Heart left ventricle (tissue), 16 donors: Measurements from ENCODE around the gene UGT1A9. TPM values are rescaled to one million over a fixed set of nuclear protein-coding genes. Genes with fewer than 3 reads are reported as not detected.

ENCODE experiments used
- ATAC-seq, 4 donors: fragments of 200-7000 bp; cut with Tn5 transposase; one replicate each; pipeline ENCODE4 v1.9.1; 2020 to 2022; ENCODE audit warnings: moderate library complexity in 4 of 4, mild to moderate bottlenecking in 3 of 4, moderate number of reproducible peaks in 1 of 4
- DNase-seq, 5 donors: peaks; one replicate each; pipeline ENCODE4 v3.0.0-alpha.2; 2020
- H3K27ac ChIP-seq, 12 donors: fragments of 200-600 bp; sonication (generic) in 4 of 12; one replicate each; pipeline versions ENCODE4 v1.5.0 to v1.8.0; 2016 to 2022; ENCODE audit warnings: mild to moderate bottlenecking in 2 of 12
- H3K27me3 ChIP-seq, 9 donors: fragments of 200-600 bp; sonication (generic) in 2 of 9; one replicate each; pipeline versions ENCODE4 v1.5.1 to v1.8.0; 2016 to 2022; ENCODE audit warnings: mild to moderate bottlenecking in 3 of 9
- H3K36me3 ChIP-seq, 9 donors: fragments of 200-600 bp; sonication (generic) in 2 of 9; one replicate each; pipeline versions ENCODE4 v1.5.0 to v1.8.0; 2018 to 2022; ENCODE audit warnings: mild to moderate bottlenecking in 2 of 9
- H3K4me1 ChIP-seq, 12 donors: fragments of 200-600 bp; sonication (generic) in 4 of 12; one replicate each; pipeline versions ENCODE4 v1.5.0 to v1.8.0; 2016 to 2022; ENCODE audit warnings: mild to moderate bottlenecking in 3 of 12
- H3K4me3 ChIP-seq, 12 donors: fragments of 200-600 bp; sonication (generic) in 4 of 12; one replicate each; pipeline versions ENCODE4 v1.5.0 to v1.8.0; 2017 to 2022; ENCODE audit warnings: mild to moderate bottlenecking in 9 of 12, moderate library complexity in 4 of 12
- H3K9me3 ChIP-seq, 12 donors: fragments of 200-600 bp; sonication (generic) in 4 of 12; one replicate each; pipeline versions ENCODE4 v1.5.0 to v1.8.0; 2016 to 2022; ENCODE audit warnings: mild to moderate bottlenecking in 1 of 12
- POLR2A ChIP-seq, 2 donors: fragments of 450-650 bp; IDR thresholded peaks; one replicate each; pipeline ENCODE4 v1.6.1; 2017; ENCODE audit warnings: antibody characterized with exemption in 2 of 2, mild to moderate bottlenecking in 2 of 2, moderate library complexity in 2 of 2
- WGBS, 4 donors: extraction: QIAGEN DNeasy Blood & Tissue Kit in 2 of 4; methylation state at CpG; one replicate each; pipeline versions ENCODE4 v1.1.5 to v1.1.7; 2013 to 2018; 5-methylcytosine and 5-hydroxymethylcytosine counted together
- intact Hi-C, 10 donors: fragments of 100-400 bp; cut with DNase I; formaldehyde crosslinking; loops; one replicate each; pipeline versions ENCODE4 v1.11.1 to v1.14.2; 2022
- polyA plus RNA-seq, 2 donors: library from polyadenylated mRNA; stranded (reverse); fragments of 200-250 nt; gene quantifications; one replicate each; pipeline ENCODE4 v1.2.3, GENCODE V29; 2013
- total RNA-seq, 9 donors: library from RNA; depleted of rRNA in 2 of 9; stranded (reverse); fragments of >200 nt in 2 of 9; fragmentation: NEBNext Ultra II Directional in 3 of 9; extraction: Animal tissue kit (Norgen Biotek cat#: 25700) in 3 of 9; gene quantifications; one replicate each; pipeline versions ENCODE4 v1.1.0 to v1.2.4, GENCODE V29; 2016 to 2023
- TF ChIP-seq, protein P1 (sequence below), 12 donors: fragments of 200-600 bp; sonication (generic) in 4 of 12; IDR thresholded peaks; one replicate each; pipeline versions ENCODE4 v1.5.0 to v1.8.0; 2018 to 2022; ENCODE audit warnings: antibody characterized with exemption in 12 of 12, mild to moderate bottlenecking in 5 of 12
- donor health status: ischemic (EF 13 %, LVEDD 7.1; RV severe dilation, severe dysfunction).
- donor health status: healthy with polysubstance abuse.
- donor health status: DM: no; HTN: yes; CAD: no.
- donor health status: DM: no; HTN: no; CAD: no.
- donor health status: ischemic (EF 25% LVEDD 6.9; RV normal size, moderate dysfunction).
- donor health status: ischemic (EF 25% LVEDD 5.7; RV mildly dilated, moderate dysfunction).
- donor health status: healthy.
- donor health status: DM: yes; HTN: yes; CAD: no.
- donor health status: ischemic (EF 35%, LVEDD 5.7; RV mildly dilated, moderate dysfunction).
- donor health status: nonischemic (EF 11% LVEDD 7.7; RV severe dilation, severe dysfunction).
- donor health status: DM: yes; HTN: yes; CAD: no.
- donor health status: PGD.
- donor health status: ischemic (EF 29% LVEDD 5.4; RV normal size, mild dysfunction).
- donor health status: nonischemic (EF 23%, LVEDD 6.1; RV moderate dilation, normal function).

Gene UGT1A9
- total and polyA plus RNA-seq, 11 donors = not detected

DNA sequence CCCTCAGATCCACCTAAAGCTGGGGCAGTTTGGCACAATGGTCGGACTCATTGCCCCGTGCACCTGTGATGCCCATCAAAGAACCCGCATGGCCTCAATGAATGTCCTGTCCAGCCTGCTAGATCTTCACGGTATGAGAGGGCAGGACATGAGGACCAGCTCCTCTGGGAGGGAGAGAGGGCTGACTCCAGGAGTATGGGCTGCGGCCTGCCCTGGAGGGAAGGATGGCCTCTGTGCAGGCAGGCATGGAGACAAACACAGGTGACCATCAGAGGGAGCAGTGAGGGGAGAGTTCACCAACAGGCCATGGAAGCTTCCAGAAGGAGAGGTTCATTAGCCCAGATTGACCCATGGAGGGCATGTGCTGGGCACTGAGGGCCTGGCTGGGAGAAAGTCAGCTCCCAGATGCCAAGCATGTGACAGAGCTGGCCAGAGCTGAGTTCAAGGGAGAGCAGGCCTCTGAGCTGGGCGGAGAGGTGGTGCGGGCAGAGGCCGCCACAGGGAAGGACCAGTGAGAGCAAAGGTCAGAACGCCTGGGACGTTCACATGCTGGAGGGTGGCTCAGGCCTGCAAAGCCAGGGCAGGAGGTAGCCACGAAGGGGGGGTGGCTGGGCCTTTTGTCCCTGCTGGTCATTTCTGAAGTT lies 146.4 kb downstream of the UGT1A9 start:
- DNase-seq (no peak), ATAC-seq (no peak)
- 83 to 93% (median 92%) methylated on average over 8 to 11 of the region's 11 CpGs for WGBS, 4 donors

DNA sequence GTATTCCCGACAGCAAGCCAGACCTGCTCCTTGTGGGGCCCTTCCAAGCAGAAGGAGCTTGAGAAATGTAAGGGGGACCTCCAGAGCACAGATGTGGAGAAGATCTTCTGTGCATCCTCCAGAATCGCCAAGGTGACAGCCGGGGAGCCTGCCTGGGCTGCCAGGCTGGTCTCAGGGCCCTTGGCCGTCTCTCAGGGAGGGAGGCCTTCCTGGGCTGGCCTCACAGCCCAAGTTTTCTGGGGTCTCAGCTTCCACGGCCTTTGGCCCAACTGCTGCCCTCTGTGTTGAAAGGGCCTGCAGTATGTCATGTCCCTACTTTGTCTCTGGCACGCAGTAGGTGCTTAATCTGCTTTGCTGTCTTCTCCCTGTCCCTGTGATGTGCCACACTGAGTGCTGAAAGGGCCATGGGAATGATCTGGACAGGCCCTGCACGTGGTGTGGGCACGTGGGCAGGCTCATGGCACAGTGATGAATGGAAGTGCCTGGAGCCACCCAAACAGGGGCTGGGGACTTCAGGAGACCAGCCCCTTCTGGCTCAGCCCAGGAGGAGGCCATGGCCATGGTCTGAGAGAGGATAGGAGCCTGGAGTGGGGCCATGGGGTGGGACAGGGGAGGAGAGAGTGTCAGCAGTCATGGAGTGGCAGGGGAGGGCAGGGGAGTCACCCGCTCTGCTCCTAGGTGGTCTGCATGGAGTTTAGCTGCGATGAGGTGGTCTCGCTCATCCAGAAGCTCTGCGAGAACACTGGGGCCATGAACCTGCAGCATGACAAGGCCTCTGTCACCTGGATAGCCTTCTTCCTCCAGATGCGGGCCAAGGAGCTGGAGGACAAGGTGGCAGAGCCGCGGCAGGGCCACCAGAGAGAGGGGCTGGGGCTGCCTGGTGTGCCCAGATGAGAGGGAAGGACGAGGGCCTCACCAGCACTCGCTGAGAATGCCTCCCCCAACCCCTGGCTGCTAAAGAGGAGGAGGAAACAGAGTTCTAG lies 147.2 kb downstream of the UGT1A9 start:
- H3K4me1 ChIP-seq = no peaks in the 10 kb centered on the region
- H3K9me3 ChIP-seq = peaks cover 0 to 8% (median 0%) of the 10 kb centered on the region in 12 donors
- no peaks in the 10 kb centered on the region for H3K36me3 ChIP-seq
- TF ChIP-seq, protein P1, sequence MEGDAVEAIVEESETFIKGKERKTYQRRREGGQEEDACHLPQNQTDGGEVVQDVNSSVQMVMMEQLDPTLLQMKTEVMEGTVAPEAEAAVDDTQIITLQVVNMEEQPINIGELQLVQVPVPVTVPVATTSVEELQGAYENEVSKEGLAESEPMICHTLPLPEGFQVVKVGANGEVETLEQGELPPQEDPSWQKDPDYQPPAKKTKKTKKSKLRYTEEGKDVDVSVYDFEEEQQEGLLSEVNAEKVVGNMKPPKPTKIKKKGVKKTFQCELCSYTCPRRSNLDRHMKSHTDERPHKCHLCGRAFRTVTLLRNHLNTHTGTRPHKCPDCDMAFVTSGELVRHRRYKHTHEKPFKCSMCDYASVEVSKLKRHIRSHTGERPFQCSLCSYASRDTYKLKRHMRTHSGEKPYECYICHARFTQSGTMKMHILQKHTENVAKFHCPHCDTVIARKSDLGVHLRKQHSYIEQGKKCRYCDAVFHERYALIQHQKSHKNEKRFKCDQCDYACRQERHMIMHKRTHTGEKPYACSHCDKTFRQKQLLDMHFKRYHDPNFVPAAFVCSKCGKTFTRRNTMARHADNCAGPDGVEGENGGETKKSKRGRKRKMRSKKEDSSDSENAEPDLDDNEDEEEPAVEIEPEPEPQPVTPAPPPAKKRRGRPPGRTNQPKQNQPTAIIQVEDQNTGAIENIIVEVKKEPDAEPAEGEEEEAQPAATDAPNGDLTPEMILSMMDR (IDR thresholded peaks at IDR 0.05) = no peak
- no peak for TF ChIP-seq POLR2A (IDR thresholded peaks at IDR 0.05)
- H3K27me3 ChIP-seq = peaks cover 0 to 6% (median 0%) of the 10 kb centered on the region in 9 donors
- intact Hi-C loops = no loop called here
- DNase-seq (no peak), ATAC-seq (peak in 1 of 4 donors; percentile 10)
- H3K4me3 ChIP-seq = no peak overlapping the region
- no peak overlapping the region for H3K27ac ChIP-seq
- 69 to 80% (median 76%) methylated on average over 15 to 17 of the region's 17 CpGs for WGBS, 4 donors

More for the DNA sequence above, 146.4 kb downstream of the UGT1A9 start:
- Histone ChIP-seq H3K27ac (no peak overlapping the region), H3K27me3 (peaks cover 0 to 6% (median 0%) of the 10 kb centered on the region in 9 donors), H3K4me3 (no peak overlapping the region), H3K36me3 (no peaks in the 10 kb centered on the region), H3K9me3 (peaks cover 0 to 8% (median 0%) of the 10 kb centered on the region in 12 donors), H3K4me1 (no peaks in the 10 kb centered on the region)
- TF ChIP-seq POLR2A (IDR thresholded peaks at IDR 0.05) = no peak
- TF ChIP-seq, protein P1 (IDR thresholded peaks at IDR 0.05) = no peak
- intact Hi-C loops = no loop called here

DNA sequence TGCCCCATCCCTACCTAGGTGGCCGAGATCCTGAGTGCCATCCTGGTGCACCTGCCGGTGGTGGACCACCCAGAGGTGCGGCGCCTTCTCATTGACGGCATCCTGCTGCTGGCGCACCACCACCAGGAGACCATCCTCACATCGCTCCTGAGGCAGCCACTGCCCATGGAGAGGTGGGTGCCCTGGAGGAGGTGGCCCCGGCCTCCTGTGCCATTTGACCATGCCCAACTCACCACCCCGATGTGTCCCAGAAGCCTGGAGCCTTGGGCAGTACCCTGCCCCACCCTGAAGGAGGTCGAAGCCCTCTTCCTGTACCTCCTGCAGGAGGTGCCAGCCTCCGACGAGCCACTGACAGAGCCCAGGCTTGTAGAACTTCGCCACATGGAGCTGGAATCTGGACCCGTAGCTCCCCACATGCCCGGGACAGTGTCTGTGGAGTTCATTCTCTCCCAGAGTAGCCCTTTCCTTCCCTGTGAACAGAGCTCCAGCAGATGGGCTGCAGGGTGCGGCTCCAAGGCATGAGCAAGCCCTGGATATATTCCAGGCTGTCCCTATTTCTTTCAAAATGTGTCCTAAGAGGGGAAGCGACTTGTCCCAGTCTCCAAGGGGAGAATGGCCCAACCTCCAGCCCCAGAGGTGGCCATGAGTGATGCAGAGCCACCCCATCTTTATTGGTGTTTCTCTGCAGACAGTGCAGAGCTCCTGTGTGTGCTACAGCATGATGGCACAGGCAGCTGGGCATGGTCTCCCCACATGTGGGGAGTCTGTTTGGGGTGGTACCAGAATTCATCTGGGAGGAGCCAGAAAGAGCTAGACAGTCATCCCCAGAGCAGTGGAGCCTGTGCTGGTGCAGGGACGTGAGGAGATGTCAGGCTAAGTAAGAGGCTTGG lies 148.4 kb downstream of the UGT1A9 start:
- intact Hi-C loops = no loop called here
- peaks cover 0 to 8% (median 0%) of the 10 kb centered on the region in 12 donors for H3K9me3 ChIP-seq
- H3K36me3 ChIP-seq = no peaks in the 10 kb centered on the region
- 78 to 84% (median 81%) methylated on average over 14 to 18 of the region's 18 CpGs for WGBS, 4 donors
- H3K4me1 ChIP-seq = no peaks in the 10 kb centered on the region
- DNase-seq (no peak), ATAC-seq (no peak)
- H3K4me3 ChIP-seq = no peak overlapping the region
- TF ChIP-seq, protein P1 (IDR thresholded peaks at IDR 0.05) = no peak
- no peak for TF ChIP-seq POLR2A (IDR thresholded peaks at IDR 0.05)
- no peak overlapping the region for H3K27ac ChIP-seq
- peaks cover 0 to 6% (median 0%) of the 10 kb centered on the region in 9 donors for H3K27me3 ChIP-seq
